HK-2 (cell line): ENCODE measurements around the gene CDA.

Source experiments
- DNase-seq: peaks from one replicate; pipeline ENCODE4 v3.0.0-alpha.2; 2018; ENCODE audit not compliant: unreplicated experiment

Gene CDA

GRCh38 chr1:20648946-20649345 lies 60.0 kb downstream of the CDA start:
- DNase-seq = no peak

- no peak for DNase-seq
Measured at GRCh38 chr1:20652300-20652699, 63.4 kb downstream of the CDA start.

DNA sequence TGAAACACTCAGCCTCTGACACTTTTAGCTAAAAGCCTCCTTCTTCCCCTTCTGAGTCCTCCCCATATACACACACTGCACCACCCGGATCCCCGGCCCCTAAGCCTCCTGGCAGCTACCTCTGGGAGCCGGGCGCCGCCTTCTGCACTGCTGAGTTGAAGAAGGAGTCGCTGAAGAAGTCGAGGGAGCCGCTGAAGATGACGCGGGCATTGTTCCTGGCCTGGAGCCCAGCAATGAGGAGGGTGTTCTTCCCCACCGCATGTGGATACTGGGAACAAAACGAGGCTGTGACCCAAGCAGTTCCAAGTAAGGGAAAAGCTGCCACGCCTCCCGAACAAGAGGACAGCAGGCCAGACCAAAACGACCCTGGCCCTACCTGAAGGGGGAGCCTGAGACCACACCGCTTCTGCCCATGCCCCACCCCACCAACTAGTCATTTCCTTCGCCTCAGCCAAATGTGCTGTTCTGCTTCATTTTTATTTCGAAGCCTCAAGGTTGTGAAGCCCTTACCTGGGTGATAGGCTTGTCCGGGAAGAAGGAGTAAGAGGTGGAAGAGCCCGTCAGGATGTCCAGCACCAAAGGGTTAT lies 65.3 kb downstream of the CDA start:
- DNase-seq = no peak

- DNase-seq = no peak
Measured at GRCh38 chr1:20657024-20657423, 68.1 kb downstream of the CDA start.

DNA sequence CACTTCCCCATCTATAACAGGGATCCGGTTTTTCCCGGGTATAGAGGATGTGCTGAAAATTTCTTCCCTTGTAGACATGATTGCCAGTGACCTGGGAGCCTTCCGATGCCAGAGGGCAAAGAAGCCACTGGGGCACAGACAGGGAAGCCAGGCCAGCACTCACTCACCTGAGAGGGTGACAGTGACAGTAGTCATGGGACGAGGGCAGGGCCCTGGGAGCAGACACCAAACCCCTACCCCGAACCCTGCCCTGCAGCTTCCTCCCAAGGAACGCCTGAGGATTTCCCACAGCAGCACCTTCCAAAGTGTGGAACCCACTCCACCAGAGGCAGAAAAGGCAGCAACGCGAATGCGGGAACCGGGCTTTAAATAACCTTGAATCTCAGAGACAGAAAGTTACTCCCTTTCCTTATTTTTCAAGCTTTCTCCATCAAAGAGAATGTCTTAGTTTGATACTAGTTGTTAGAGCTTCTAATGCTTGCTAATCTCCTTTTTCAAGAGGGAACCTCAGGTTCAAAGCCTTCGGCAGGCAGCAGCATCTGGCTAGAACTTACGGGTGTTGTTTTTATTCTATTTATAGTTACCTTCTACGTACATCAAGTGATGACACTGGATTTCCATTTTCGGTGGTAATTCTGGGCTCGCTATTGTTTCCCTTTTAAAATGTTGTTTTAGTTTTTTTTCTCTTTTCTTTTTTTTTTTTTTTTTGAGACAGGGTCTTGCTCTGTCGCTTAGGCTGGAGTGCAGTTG lies 69.4 kb downstream of the CDA start:
- no peak for DNase-seq

GRCh38 chr1:20660363-20660762 lies 71.5 kb downstream of the CDA start:
- DNase-seq = no peak

DNA sequence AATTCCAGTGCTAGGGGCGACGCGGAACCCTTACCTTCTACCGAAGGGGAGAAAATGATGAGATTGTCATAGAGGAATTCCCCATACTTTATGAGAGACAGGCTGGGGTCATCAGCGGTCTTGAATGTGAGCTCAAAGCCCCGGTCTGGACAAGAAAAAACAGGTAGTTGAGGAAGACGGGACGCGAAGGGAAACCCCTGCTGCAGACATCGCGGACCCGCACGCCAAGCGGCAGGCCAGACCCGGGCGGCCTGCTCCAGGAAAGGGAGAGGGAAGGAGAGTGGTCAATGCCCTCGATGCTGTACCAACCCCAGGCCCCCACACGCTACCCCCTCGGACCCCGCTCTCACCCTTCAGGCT lies 71.9 kb downstream of the CDA start:
- DNase-seq = no peak

- peak; percentile 97 for DNase-seq
Measured at GRCh38 chr1:20661207-20662109, 72.6 kb downstream of the CDA start, which contains the start of gene DDOST. Gene DDOST, minus strand, starts transcription at chr1:20661369. Its CDS starts 19 bp downstream, at chr1:20661350.

GRCh38 chr1:20662110-20662475 lies 73.2 kb downstream of the CDA start:
- DNase-seq = no peak

- no peak for DNase-seq
Measured at GRCh38 chr1:20663365-20663764, 74.5 kb downstream of the CDA start.

DNA sequence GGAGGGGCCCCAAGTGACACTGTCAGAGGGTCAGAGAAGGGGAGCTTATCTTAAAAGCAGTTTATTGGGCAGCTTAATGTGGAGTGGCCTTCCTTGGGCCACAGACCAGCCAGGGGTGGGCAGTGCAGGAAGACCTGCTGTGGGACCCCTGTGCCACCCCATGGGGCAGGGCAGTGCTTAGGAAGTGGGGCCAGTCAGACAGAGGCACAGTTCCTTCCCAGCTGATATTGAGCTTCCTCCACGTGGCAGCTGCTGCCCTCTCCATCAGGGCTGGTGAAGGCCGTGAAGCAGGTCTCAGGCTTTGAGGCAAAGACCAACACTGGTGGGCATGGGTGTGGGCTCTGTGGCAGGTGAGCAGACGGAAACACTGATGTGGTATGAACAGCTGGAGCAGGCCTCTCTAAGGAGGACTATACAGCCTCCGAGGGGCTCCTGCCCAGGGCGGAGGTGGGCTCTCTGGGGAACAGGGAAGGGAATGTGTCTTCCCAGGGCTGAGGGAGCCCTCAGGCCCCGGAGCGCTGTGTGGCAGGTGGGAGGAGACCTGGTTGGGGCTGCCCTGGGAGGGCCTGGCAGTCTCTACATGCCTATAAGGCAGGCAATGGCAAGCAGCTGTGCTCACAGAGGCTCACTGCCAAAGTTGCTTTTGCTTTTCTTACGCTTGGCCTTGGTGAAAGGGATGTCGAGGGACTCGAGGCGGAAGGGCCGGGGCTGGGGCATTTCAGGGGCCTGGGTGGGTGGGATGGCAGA lies 75.2 kb downstream of the CDA start:
- no peak for DNase-seq

- no peak for DNase-seq
Measured at GRCh38 chr1:20665726-20666125, 76.8 kb downstream of the CDA start.

DNA sequence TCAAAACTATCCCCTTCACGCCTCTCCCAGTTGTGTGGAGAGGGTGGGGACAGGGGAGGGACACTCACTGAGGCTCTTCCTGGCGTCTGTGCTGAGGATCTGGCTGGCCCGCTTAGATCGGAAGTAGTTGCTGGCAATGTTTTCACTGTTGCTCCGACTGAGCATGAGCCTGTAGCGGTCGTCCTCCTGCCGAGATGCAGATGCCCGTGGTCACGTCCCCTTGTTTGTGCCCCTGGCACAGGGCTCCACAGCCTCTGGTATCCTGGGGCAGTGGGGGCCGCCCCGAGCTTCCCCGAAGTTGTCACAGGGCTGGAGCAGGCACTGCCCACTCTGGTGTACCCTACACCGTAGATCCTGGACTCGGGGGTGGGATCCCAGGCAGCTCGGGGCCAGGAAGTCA lies 77.2 kb downstream of the CDA start:
- DNase-seq = no peak

GRCh38 chr1:20666804-20667203 lies 77.9 kb downstream of the CDA start:
- DNase-seq = no peak
